HG03378 (cell line): ENCODE results near the gene SCAMP1.
"Not testable (repeated sequence)": the region's sequence is repeated elsewhere in the genome, so short reads cannot be mapped to it uniquely, and the experiment has no call there.

Source experiments
- ATAC-seq: cut with Tn5 transposase; IDR thresholded peaks from one replicate; pipeline ENCODE4 v1.9.1; 2021; ENCODE audit warnings: mild to moderate bottlenecking, moderate library complexity; ENCODE audit not compliant: unreplicated experiment

Gene SCAMP1

GRCh38 chr5:78359831-78360673 is at the start of gene SCAMP1:
Gene SCAMP1 (plus strand): TSS chr5:78360617. CDS start chr5:78360672, 55 bp downstream.
- peak; percentile 64 for ATAC-seq

GRCh38 chr5:78317515-78317914 is 42.9 kb upstream of the SCAMP1 start:
- no peak for ATAC-seq

GRCh38 chr5:78318337-78318736 is 42.1 kb upstream of the SCAMP1 start:
- ATAC-seq = no peak

GRCh38 chr5:78320401-78320800 is 40.0 kb upstream of the SCAMP1 start:
- ATAC-seq = no peak

- no peak for ATAC-seq
These were observed 37.2 kb upstream of the SCAMP1 start for GRCh38 chr5:78323241-78323640.

GRCh38 chr5:78326930-78327329 is 33.5 kb upstream of the SCAMP1 start:
- ATAC-seq = no peak

- no peak for ATAC-seq
These were observed 32.5 kb upstream of the SCAMP1 start for GRCh38 chr5:78327761-78328510.

GRCh38 chr5:78328585-78329173 is 31.7 kb upstream of the SCAMP1 start:
- no peak for ATAC-seq

GRCh38 chr5:78331523-78332080 is 28.8 kb upstream of the SCAMP1 start:
- ATAC-seq = no peak

GRCh38 chr5:78334811-78335210 is 25.6 kb upstream of the SCAMP1 start:
- ATAC-seq = no peak

GRCh38 chr5:78335976-78336375 is 24.4 kb upstream of the SCAMP1 start:
- no peak for ATAC-seq

GRCh38 chr5:78336698-78337097 is 23.7 kb upstream of the SCAMP1 start:
- ATAC-seq = no peak

- no peak for ATAC-seq
These were observed 20.6 kb upstream of the SCAMP1 start for GRCh38 chr5:78339617-78340436.

GRCh38 chr5:78341440-78341839 is 19.0 kb upstream of the SCAMP1 start:
- ATAC-seq = no peak

GRCh38 chr5:78345485-78345884 is 14.9 kb upstream of the SCAMP1 start:
- ATAC-seq = no peak

- no peak for ATAC-seq
These were observed 6.9 kb upstream of the SCAMP1 start for GRCh38 chr5:78353520-78353919.

GRCh38 chr5:78354066-78354670 is 6.2 kb upstream of the SCAMP1 start:
- no peak for ATAC-seq

- no peak for ATAC-seq
These were observed 4.9 kb upstream of the SCAMP1 start for GRCh38 chr5:78355561-78355960.

GRCh38 chr5:78359455-78359830 is 974 bp upstream of the SCAMP1 start:
- ATAC-seq = not testable (repeated sequence)

GRCh38 chr5:78360674-78360923 is 182 bp downstream of the SCAMP1 start:
- ATAC-seq = no peak
